Ishikawa (cell line): ENCODE measurements around the gene KLK8.

ENCODE experiments used
- CEBPB ChIP-seq: IDR thresholded peaks from 2 replicates; pipeline ENCODE4 v1.6.1; 2012
- EGR1 ChIP-seq: IDR thresholded peaks from 2 replicates; pipeline ENCODE4 v1.6.1; 2012
- EP300 ChIP-seq: IDR thresholded peaks from 2 replicates; pipeline ENCODE4 v1.6.1; 2012; ENCODE audit warnings: borderline replicate concordance
- FOXM1 ChIP-seq: IDR thresholded peaks from 2 replicates; pipeline ENCODE4 v1.6.1; 2012; ENCODE audit warnings: low read depth, borderline replicate concordance
- RAD21 ChIP-seq: IDR thresholded peaks from 2 replicates; pipeline ENCODE4 v1.6.1; 2012; ENCODE audit warnings: low read depth
- REST ChIP-seq: IDR thresholded peaks from 2 replicates; pipeline ENCODE4 v1.6.1; 2012; ENCODE audit warnings: low read depth, mild to moderate bottlenecking
- TAF1 ChIP-seq: IDR thresholded peaks from 2 replicates; pipeline ENCODE4 v1.6.1; 2012; ENCODE audit warnings: low read depth, mild to moderate bottlenecking
- TEAD4 ChIP-seq: IDR thresholded peaks from 2 replicates; pipeline ENCODE4 v1.6.1; 2012
- USF1 ChIP-seq: IDR thresholded peaks from 2 replicates; pipeline ENCODE4 v1.6.1; 2012
- YY1 ChIP-seq: IDR thresholded peaks from 2 replicates; pipeline ENCODE4 v1.6.1; 2012; ENCODE audit warnings: low read depth
- ZBTB7A ChIP-seq: IDR thresholded peaks from 2 replicates; pipeline ENCODE4 v1.6.1; 2012; ENCODE audit warnings: low read depth

- TF ChIP-seq EP300 (no peak), TAF1 (no peak), YY1 (no peak), RAD21 (no peak), CEBPB (no peak), REST (no peak), FOXM1 (no peak), TEAD4 (no peak), ZBTB7A (no peak), USF1 (no peak), EGR1 (no peak)
These were observed 22.5 kb upstream of the KLK8 start for GRCh38 chr19:51023946-51024345.
